Suppressor macrophage (primary cell): ENCODE results near the gene CLCN7.

Source experiments
- DNase-seq, 4 experiments: peaks; one replicate each; pipeline ENCODE4 v3.0.0-alpha.2; 2020 to 2022

The CLCN7 gene

GRCh38 chr16:1401758-1402154 is 73.1 kb downstream of the CLCN7 start:
- DNase-seq, result no peak

DNA sequence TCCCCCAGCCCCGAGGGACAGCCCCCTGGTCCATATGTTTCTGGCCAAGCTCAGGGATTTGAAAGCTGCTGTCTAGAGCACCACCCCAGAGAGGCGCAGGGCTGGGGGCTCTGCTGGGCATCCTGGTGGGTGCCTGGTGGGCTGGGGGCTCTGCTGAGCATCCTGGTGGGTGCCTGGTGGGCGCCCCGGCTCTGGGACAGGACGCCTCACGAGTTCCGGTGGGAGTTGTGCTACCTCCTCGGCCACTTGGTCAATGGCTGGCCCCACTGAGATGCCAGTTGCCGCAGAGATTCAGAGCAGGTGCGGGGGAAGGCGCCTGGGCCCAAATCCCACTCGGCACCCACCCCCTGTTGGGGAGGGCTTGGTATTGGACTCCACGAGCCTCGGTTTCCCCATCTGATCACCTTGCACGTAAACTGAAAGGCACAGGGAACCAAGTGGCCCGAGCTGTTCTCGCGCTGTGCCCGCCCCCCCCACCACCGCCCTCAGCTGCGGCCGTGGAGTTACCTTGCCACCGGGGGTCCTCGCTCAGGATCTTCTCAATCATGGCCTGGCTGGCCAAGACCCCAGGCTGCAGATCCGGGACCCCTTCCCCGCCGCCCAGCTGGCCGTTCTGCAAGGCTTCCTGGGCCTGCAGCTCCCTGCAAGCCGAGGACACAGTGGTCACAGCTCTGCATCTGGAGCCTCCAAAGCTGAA is 73.6 kb downstream of the CLCN7 start:
- DNase-seq, result no peak

DNA sequence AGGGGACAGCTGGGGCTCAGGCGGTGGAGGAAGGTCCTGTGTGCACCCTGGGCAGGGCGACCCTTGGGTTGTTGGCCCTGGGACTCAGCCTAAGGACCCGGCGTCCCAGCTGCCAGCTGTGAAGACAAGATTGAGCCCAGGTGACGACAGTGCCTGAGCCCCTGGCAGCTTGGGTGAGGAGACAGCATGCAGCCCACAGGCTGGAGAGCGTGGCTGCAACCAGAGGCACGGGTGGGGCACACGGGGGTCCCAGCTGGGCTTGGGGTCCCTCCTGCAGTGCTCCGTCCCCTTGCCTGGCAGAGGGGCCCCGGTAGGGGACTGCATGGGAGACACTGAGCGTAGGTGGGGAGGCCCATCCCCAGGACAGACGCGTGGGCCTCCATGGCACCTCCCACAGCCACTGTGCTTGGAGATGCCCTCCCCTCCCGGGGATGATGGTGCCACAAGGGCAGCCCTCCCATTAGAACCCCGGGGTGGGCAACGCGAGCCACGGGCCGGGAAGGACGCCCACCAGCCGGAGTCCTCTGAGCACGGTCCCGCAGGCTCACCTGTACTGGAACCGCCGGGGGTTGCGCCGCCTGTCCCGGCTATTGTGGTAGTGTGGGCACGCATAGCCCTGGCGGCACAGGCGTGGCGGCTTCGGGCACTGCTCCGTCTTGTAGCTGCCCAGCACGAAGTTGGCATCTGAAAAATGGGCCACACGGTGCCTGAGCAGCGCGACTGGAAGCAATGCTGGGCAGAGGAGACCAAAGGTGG is 75.8 kb downstream of the CLCN7 start:
- DNase-seq, result no peak

DNA sequence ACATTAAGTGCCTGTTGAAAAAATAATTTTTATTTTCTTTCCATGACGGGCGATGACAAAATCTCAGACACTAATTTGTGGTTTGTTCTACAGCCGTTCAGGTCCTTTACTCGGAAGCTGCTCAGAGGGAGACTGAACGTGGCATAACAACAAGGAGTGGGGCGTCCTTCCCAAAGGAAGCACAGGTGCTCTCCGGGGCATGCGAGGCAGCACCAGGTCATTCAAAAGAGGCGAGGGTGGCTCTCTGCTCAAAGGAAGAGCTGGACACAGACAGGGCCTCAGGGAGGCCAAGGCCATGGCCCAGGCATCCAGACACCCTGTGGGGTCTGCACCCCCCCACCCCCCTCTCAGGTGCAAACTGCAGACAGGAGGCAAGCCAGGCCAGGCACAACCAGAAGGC is 76.5 kb downstream of the CLCN7 start:
- no peak for DNase-seq

DNA sequence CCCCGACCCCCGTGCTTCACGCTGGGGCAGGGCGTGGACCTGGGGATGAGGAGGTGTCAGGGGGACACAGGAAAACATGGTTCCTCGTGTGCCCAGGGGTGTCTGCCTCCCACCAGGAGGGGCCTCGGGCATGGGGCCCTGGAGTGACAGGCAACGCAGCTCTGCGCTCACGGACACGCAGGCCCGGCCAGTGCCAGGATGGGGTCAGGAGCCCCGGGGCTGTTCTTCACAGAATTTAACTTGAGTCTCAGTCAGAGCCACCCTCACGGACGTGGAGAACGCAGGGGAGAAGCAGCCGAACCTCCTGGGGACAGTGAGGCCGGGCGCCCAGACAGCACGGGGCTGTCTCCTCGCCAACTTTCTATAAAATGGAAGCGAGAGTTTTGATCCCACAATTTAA is 77.0 kb downstream of the CLCN7 start:
- DNase-seq, result no peak

- no peak for DNase-seq
Observed at GRCh38 chr16:1395444-1396031, 79.3 kb downstream of the CLCN7 start.
